NCI-H460 (cell line): ENCODE measurements around the gene LIPG. TPM values are rescaled to one million over a fixed set of nuclear protein-coding genes. Genes with fewer than 3 reads are reported as not detected.
A peak's percentile ranks its signal among the peaks of the same experiment; 100 is the strongest.
"Not testable (repeated sequence)": the region's sequence is repeated elsewhere in the genome, so short reads cannot be mapped to it uniquely, and the experiment has no call there.

Experiments used
- DNase-seq: peaks from one replicate; pipeline ENCODE4 v3.0.0-alpha.2; 2016; ENCODE audit warnings: low read depth; ENCODE audit errors: extremely low read depth
- polyA plus RNA-seq: library from polyadenylated mRNA; depleted of rRNA; stranded (reverse); fragments of >200 nt; gene quantifications from 2 replicates; pipeline ENCODE4 v1.2.3, GENCODE V29; 2014; cell fraction: nucleus; rRNA removed
- total RNA-seq: library from RNA; depleted of rRNA; stranded (reverse); fragments of >200 nt; shearing (Covaris generic); gene quantifications from 2 replicates; pipeline ENCODE4 v1.2.3, GENCODE V29; 2014; rRNA removed

Gene LIPG
- 1.2 and 1.9 TPM in 2 replicates for total RNA-seq
- polyA plus RNA-seq = 5.2 and 9.5 TPM in 2 replicates

DNA sequence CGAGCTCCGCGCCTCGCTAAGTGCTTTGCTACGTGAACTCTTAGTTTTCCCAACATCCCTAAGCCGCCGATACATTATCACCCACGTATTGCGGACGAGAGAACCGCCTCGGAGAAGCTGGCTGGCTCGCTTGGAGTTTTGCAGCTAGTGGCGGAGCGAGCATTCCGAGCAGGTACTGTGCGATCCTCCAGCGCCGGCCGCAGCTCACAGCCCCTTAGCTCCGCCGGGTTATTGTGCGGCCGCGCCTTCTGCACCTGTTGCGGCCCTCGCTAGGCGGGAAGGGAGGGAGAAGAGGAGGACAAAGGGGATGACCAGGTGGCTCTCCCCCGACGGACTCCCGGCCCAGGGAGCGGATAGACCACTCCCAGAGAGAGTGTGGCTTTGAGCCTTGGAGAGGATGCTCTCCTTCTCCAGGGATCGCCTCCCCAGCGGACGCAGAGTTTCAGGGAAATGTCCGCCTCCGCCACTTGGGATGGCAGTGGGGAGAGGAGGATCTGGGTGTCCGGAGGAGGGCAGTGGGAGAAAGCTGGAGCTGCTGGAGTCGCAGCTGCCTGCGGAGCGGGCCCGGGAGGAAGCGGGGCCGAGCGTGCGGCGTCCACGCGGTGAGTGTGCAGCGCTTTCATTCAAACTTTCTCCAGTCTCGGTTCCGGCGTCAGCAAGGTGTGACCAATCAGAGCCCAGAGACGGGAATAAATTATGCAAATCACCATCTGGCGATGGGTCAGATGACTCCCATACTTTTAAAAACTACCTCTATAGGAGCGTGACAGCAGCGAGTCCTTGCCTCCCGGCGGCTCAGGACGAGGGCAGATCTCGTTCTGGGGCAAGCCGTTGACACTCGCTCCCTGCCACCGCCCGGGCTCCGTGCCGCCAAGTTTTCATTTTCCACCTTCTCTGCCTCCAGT is at the start of gene LIPG:
LIPG (plus strand) TSS at position 769 of the 905 bp plus-strand sequence. CDS start 252 bp downstream, outside the sequence.
- DNase-seq = peak; percentile 61

DNA sequence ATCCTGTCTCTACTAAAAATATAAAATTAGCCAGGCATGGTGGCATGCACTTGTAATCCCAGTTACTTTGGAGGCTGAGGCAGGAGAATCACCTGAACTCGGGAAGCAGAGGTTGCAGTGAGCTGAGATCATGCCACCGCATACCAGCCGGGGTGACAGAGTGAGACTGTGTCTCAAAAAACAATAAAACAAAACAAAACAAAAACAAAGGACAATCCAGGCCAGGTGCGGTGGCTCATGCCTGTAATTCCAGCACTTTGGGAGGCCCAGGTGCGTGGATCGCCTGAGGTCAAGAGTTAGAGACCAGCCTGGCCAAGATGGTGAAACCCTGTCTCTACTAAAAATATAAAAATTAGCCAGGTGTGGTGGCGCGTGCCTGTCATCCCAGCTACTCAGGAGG is 49.0 kb upstream of the LIPG start:
- DNase-seq = not testable (repeated sequence)

DNA sequence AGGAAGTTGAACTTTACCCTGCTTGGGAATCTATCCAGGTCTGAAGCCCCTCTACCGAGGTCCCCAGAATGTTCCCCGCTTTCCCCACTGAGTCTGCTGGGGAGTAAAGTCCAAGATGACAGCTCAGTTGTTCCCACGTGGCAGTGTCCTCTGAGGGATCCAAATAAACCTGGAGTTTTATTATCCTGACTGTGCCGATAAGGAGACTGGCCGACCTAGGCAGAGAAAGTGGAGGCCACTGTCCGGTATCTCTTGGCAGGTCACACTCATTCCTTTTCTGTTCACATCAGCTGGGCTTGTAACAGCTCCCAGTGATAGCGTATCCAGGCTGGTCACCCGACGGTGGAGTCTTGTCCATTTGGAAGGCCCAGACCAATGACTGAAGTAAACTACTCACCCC is 47.3 kb upstream of the LIPG start:
- DNase-seq = no peak

DNA sequence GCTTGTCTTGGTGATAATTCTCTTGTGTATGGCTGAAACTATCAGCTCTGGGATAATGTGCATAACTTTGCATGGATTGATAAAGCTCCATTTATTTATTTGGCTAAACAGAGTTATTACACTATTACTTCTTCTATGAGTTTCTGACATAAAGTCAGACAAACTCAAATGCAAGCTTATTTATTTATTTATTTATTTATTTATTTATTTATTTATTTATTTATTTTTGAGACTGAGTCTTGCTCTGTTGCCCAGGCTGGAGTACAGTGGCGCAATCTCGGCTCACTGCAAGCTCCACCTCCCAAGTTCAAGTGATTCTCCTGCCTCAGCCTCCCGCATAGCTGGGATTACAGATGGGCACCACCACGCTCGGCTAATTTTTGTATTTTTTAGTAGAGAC is 46.9 kb upstream of the LIPG start:
- not testable (repeated sequence) for DNase-seq

DNA sequence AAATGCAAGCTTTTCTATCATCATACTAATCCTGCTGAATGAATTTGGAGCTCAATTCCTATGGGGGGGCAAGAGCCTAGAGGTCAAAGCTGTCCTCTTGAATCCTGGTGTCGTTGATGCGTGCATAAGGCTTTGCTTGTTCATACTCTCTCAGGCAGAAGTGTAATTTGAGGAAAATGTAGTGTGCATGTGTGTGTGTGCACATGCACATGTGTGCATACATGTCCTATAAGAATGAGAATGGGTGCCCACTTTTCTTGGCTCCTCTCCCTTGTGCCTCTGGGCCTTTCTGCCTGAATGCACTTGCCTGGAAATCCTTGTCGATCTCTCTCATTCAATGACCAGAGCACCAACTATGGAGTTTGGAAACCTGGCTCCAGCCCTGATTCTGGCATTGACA is 46.3 kb upstream of the LIPG start:
- no peak for DNase-seq

DNA sequence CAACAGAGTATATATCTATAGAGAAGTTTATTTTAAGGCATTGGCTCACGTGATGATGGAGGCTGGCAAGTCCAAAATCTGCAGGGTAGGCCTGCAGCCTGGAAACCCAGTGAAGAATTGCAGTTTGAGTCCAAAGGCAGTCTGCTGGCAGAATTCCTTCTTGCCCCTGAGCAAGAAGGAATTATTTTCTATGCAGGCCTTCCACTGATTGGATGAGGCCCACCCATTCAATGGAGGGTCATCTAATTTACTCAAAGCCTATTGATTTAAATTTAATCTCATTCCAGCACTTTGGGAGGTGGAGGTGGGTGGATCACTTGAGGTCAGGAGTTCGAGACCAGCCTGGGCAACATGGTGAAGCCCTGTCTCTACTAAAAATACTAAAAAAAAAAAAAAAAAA is 44.4 kb upstream of the LIPG start:
- no peak for DNase-seq

DNA sequence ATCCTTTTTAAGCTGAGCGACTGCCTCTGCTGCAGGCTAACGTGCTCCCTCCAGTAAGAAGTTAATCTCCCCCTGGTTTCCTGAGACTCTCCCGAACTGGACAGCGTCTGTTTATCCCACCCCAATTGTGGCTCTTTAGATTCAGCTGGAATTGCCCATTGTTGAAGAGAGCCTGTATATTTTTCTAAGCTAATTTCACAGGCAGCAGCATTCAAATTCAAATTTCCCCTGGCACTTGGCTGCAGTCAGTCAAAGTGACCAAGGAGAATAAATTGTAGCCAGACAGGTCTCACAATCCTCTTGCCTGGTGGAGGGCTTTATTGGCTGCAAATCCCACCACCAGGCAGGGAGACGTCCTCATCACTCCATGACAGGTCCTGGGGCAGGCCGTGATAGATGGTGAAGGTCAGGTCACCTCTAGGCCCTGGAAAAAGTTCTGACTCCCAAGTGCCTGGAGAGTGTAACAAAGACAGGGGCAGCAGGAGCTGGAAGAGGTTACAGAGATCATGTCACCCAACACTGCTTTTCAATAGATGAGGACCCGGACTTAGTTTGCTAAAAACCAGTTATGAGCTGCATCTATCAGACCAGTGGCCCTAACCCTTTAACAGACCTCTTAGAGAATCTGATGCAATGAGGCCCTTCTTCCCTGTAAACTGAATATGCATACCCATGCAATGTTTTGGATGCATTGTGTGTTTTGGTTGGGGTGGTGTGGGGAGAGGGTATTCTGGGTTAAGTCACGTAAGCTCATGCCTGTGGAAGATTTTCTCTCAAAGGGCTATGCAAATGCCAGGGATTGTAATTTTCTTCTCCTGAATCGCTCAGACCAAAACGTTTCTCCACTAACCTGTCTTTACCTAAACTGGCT is 42.5 kb upstream of the LIPG start:
- no peak for DNase-seq

DNA sequence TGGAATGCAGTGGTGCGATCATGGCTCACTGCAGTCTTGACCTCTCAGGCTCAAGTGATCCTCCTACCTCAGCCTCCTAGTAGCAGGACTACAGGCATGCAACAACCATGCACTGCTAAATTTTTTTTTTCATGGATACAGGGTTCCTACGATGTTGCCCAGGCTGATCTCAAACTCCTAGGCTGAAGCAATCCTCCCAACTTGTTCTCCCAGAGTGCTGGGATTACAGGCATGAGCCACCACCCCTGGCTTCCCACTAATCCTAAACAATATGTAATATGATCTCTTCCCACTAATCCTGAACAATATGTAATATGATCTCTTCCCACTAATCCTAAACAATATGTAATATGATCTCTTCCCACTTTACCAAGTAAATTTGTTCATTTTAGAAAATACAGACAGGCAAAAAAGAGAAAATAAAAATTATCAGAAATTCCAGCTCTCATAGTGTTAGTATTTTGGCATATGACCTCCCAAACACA is 41.2 kb upstream of the LIPG start:
- DNase-seq = no peak

DNA sequence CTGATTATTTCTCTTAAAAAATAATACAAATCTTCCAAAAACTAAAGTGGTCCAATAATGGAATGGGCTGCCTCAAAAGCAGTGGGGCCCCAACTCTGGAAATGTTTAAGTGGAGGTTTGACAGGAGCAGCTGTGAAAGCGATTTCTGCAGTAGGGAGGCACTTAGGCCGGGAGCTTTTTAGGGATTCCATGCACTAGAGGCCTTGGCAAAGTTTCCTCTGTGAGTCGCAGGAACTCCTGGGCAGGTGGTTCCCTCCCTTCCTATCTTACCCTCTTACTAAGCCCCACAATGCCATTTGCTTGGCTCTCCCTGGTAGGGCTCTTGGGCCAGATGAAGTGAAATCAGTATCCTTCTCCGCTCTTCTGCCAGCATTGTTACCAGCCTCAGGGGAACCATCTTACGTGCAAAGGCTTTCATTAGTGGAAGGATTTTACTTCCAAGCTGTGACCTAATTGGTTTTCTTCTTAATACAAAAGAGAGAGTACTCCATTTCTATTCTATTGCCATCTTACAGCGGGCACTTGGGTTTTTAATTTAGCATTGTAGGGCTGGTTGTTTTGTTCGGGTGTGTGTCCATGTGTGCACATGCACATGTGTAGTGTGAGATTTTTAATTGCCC is 40.5 kb upstream of the LIPG start:
- DNase-seq = no peak

DNA sequence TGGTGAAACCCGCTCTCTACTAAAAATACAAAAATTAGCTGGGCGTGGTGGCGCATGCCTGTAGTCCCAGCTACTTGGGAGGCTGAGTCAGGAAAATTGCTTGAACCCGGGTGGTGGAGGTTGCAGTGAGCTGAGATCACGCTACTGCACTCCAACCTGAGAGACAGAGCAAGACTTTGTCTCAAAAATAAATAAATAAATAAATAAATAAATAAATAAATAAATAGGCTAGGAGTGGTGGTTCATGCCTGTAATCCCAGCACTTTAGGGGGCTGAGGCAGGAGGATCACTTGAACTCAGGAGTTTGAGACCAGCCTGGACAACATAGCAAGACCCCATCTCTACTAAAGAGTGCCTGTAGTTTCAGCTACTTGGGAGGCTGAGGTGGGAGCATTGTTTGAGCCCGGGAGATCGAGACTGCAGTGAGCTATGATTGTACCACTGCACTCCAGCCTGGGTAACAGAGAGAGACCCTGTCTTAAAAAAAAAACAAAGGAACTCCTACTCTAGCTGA is 38.2 kb upstream of the LIPG start:
- not testable (repeated sequence) for DNase-seq

DNA sequence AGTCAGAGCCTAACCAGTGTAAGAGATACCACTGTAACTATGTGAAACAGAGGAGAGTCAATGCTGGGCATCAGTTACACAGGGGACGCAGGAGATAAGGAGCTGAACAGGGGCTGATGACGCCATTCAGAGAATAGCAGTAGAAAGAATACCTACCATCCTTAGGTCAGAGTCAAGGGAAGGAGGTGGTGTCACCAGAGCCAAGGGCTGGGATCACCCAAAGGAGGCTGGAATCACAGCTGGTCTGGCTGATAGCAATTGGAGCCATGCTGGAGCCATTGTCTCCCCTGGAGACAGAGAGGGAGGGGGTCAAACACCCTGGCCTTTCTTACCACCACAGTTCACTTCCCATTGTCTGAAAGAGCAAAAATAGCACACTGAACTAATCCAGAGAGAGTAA is 37.5 kb upstream of the LIPG start:
- no peak for DNase-seq

DNA sequence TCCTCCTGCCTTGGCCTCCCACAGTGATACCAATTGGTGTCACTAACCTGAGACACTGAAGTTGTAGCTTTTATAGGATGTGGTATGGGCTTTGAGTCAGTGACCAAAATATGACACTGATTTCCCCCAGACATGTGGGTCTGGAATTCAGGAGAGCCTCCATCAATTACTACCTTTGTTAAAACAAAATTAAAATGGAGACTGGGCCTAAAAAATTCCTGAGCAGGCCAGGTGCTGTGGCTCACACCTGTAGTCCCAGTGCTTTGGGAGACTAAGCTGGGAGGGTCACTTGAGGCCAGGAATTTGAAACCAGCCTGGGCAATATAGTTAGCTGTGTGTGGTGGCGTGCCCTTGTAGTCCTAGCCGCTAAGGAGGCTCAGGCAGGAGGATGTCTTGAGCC is 36.9 kb upstream of the LIPG start:
- no peak for DNase-seq

DNA sequence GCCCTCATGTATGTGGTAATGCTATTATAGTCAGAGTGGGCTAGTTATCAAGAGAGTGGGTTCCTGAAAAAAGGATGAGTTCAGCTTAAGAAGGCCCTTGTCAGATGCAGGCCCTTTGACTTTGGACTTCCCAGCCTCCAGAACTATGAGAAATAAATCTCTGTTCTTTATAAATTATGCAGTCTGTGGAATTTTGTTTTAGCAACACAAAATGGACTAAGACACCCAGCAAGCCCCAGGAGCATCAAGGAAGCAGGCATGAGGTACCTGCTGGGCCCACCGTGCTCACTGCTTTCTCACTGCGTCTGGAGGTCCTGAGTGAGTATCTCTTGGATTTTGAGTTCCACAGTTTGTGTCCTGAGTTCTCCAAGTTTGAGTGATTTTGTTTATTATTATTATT is 35.9 kb upstream of the LIPG start:
- DNase-seq = no peak

DNA sequence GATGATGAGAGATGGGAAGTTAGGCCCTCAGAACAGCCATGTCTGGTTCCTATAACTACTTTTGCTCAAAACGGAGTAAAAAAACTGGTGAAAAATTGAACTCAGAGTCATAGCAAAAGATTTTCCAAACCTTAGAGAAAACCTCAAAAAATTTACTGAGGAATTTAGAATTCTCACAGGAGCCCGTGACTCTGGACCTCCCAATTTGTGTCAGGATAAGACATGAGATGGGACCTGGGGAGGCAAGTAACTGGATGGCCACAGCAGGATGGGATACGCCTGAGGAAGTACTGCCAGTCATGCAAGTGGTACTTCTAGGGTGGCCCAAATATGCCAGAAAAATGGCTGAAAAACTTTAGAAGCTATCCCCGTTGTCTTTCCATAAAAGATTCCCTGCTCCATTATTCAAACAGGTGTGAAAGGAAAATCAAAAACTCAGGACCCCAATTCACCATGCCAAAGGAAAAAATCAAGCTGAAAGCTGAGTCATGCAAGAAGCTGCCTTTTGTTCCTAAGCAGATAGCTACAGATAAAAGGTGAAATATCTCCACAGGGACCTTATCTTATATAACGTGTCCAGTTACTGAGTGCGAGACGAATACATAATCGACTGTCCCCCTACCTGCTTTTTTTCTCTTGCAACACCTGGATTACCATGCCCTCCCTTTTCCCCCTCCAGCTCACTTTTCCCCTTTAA is 34.1 kb upstream of the LIPG start:
- DNase-seq = no peak

DNA sequence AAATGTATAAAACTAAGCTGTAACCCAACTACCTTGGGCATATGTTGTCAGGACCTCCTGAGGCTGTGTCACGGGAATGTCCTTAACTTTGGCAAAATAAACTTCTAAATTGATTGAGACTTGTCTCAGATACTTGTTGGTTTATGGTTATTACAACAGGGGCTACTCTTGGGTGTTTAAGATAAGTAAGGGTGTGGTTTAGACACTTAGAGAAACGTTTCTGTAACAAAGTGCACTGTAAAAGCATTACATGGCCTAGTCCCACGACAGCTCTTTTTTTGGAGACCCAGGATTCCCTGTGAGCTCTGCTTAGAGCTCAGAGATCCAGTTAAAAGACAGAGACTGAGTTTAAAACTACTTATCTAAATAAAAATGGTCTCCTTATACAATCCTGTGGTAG is 32.3 kb upstream of the LIPG start:
- DNase-seq = no peak

DNA sequence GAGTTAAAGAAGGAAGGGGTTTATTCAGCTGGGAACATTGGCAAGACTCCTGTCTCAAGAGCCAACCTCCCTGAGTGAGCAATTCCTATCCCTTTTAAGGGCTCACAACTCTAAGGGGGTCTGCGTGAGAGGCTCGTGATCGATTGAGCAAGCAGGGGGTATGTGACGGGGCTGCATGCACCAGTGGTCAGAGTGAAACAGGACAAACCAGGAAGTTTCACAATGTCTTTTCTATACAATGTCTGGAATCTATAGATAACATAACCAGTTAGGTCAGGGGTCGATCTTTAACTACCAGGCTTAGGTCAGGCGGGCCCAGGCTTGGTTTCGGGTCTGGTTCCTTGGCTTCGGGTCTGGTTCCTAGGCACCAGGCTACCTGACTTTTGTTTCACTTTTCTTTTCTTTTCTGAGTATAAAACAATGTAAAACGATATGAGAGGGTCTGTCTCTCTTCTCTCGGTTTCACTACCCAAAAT is 30.1 kb upstream of the LIPG start:
- DNase-seq = no peak

DNA sequence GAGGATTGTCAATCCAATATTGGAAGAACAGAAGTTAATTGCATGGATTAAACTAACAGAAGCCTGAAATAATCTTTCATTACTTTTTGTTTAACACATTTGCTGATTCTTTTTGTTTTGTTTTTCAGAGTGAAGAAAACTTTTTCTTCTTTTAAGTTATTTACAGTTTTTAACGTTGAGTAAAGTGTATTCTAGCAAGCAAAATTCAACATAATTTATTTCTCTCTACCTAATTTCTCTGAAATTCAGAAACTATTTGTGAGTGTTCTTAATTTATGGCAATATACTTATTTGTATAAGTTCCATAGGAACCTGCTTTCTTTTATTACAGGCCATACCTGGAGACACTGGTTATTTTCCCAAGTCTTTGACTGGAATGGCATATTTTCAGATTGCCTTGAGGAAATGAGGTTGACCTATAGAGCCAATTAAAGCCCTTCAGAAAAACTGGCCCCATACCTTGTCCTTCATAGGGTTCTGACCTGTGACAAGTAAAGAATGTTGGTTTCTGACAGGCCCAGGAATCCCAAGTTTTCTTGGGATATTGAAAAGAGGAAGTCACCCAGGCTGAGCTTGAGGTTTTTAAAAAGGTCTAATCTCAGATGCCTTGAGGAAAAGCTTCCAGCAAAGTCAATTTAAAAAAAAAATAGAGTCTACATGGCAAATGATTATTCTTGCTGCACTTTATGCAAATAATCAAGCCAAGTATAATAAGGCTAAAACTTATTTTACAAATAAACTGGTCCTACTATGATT is 26.8 kb upstream of the LIPG start:
- no peak for DNase-seq

DNA sequence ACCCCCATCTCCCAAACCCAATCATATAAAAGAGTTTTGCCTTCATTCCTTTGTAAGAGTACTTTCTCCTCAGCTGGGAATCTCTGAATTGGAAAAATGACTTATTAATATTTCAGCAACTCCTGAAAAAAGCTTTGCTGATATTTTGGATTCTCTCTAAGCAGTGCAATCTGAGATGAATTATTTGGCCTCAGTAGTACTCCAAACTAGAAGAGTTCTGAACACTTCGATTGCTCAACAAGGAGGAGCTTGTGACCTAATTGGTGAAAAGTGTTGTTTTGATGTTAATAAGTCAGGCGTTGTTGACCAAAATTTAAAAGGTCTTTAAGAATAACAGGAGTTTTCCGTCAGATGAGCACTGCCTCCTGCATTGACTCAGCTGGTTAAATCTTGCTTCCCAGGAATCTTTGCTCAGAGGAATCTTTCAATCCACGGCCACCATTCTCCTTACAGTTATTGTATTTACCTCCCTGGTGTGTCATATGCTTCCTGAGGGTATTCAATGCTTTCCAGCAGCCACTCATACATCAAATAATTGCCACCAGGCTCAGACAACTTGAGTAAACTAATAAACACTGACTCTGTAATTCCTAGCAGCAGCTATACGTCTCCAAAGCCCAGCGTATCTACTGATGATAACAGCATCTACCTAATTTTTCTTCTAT is 24.5 kb upstream of the LIPG start:
- no peak for DNase-seq

DNA sequence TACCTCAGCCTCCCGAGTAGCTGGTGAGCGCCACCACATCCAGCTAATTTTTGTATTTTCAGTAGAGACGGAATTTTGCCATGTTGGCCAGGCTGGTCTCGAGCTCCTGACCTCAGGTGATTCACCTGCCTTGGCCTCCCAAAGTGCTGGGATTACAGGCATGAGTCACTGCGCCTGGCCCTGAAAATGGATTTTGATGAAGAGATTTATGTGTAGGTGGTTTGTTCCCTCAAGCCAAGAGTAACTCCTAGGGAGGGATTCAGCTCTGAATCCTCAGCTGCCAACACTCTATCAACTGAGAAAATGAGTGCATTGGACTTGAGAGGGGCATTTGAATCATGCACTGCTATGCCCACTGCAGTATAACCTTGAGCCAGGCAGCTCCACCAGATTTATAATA is 17.5 kb upstream of the LIPG start:
- no peak for DNase-seq
